ENCODE results near the gene RNF19B. TPM values are rescaled to one million over a fixed set of nuclear protein-coding genes. Genes with fewer than 3 reads are reported as not detected.

The RNF19B gene
- total RNA-seq, 1 experiment from 2014 or later = 15.0 TPM

- Histone ChIP-seq H2AK5ac (ENCODE audit: insufficient read length, low read length) (no peak overlapping the region), H2BK20ac (ENCODE audit: low read depth, low read length, poor library complexity, severe bottlenecking) (no peak overlapping the region), H2BK15ac (ENCODE audit: low read depth, low read length) (no peak overlapping the region), H4K8ac (replicated peaks; ENCODE audit: insufficient read length, low read depth, low read length) (no peak overlapping the region), H3K14ac (ENCODE audit: insufficient read depth, low read length) (no peak overlapping the region), H3K79me2 (ENCODE audit: insufficient read depth, low read length) (no peaks in the 10 kb centered on the region), H3K23me2 (ENCODE audit: insufficient read length, low read depth, low read length, poor library complexity, severe bottlenecking) (no peaks in the 10 kb centered on the region), H3K9me3 (ENCODE audit: control insufficient read depth, low read depth, low read length) (no peaks in the 10 kb centered on the region), H3K18ac (ENCODE audit: insufficient read length, low read depth, low read length) (no peak overlapping the region), H2AFZ (ENCODE audit: low read length) (no peak overlapping the region), H3K4me1 (ENCODE audit: insufficient read depth, low read length) (no peaks in the 10 kb centered on the region), H2BK5ac (ENCODE audit: insufficient read length, low read length) (no peak overlapping the region), H4K5ac (ENCODE audit: insufficient read length, low read depth, low read length) (no peak overlapping the region), H3K4me2 (ENCODE audit: insufficient read depth, insufficient read length, low read length) (no peak overlapping the region), H4K20me1 (ENCODE audit: control insufficient read depth, insufficient read depth, insufficient read length) (peaks cover 2% of the 10 kb centered on the region), H3K4ac (ENCODE audit: low read depth, low read length) (no peak overlapping the region), H4K91ac (ENCODE audit: insufficient read length, low read depth, low read length) (no peak overlapping the region), H2BK12ac (ENCODE audit: insufficient read length, low read depth, low read length) (no peak overlapping the region), H2BK120ac (ENCODE audit: low read depth, low read length, poor library complexity, severe bottlenecking) (no peak overlapping the region), H3K27me3 (ENCODE audit: insufficient read depth, low read length) (no peaks in the 10 kb centered on the region), H3K27ac (ENCODE audit: insufficient read length, low read depth, low read length) (no peak overlapping the region), H3K9ac (ENCODE audit: extremely low read depth, insufficient read length, low read length) (no peak overlapping the region), H3K56ac (ENCODE audit: insufficient read length, low read depth, low read length) (no peak overlapping the region), H3T11ph (ENCODE audit: low read length) (no peak overlapping the region), H3K23ac (ENCODE audit: insufficient read length, low read depth, low read length) (no peak overlapping the region), H3K79me1 (ENCODE audit: insufficient read depth, low read depth, low read length, poor library complexity, severe bottlenecking) (no peaks in the 10 kb centered on the region)
- DNase-seq = no peak
- Mint-ChIP-seq H3K27ac (no peak overlapping the region), H3K27me3 (ENCODE audit: low read depth) (no peaks in the 10 kb centered on the region), H3K9me3 (no peaks in the 10 kb centered on the region), H3K4me3 (no peak overlapping the region), H3K36me3 (ENCODE audit: insufficient read depth in 1 of 3, low read depth in 3 of 3) (peaks cover 14 to 26% (median 15%) of the 10 kb centered on the region in 3 experiments; a peak in 5 of 7 replicates), H3K4me1 (no peaks in the 10 kb centered on the region)
- TF ChIP-seq CTCF (conservative IDR thresholded peaks at IDR 0.05) = no peak
- WGBS (ENCODE audit: extremely low coverage, insufficient read length, low lambda C conversion rate) = no CpG with 5 or more reads among the region's 1 CpG
These were observed 15.7 kb downstream of the RNF19B start for GRCh38 chr1:32948905-32949304.

All from H9 (cell line).